WI38 (cell line): ENCODE results near the gene UBN2.
"Not testable (repeated sequence)": the region's sequence is repeated elsewhere in the genome, so short reads cannot be mapped to it uniquely, and the experiment has no call there.

ENCODE experiments used
- H3K4me3 ChIP-seq: 2 replicates; pipeline ENCODE4 v1.5.1; 2011; ENCODE audit warnings: low read depth, mild to moderate bottlenecking, control low read depth, low read length
- TF ChIP-seq, protein P1 (sequence below): IDR thresholded peaks from 2 replicates; pipeline ENCODE4 v1.5.1; 2012; ENCODE audit warnings: low read depth, mild to moderate bottlenecking, control low read depth, low read length

Gene UBN2

DNA sequence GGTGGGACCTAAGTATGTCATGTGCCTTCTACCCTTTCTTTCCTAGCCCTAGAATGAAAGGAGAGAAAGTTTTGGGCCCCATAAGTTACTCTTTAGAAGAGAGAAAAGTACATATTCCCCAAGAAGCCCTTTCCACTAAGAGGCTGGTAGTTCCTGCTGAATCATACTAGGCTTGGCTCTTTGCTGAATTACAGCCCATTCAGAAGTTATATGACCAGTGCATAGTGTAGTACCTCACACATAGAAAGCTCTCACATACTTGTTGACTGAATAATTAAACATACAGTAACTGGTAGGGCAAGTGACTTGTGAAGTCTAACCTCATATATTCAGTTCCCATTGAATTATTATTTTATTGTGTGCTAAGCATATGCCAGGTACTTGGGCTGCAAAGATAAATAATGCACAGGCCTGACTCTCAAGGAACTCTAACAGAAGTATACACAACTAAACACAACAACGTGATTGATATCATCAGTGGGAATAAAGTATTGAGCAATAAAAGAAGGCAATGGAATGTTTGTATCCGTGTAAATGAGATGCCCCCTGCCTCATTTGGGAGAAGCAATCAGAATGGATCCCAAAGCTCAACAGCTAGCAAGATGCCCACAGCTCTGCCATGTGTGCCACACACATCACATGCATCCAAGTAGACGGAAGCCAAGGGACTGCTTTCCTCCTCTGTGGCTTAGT is 38.9 kb upstream of the UBN2 start:
- no peak overlapping the region for H3K4me3 ChIP-seq
- TF ChIP-seq, protein P1, sequence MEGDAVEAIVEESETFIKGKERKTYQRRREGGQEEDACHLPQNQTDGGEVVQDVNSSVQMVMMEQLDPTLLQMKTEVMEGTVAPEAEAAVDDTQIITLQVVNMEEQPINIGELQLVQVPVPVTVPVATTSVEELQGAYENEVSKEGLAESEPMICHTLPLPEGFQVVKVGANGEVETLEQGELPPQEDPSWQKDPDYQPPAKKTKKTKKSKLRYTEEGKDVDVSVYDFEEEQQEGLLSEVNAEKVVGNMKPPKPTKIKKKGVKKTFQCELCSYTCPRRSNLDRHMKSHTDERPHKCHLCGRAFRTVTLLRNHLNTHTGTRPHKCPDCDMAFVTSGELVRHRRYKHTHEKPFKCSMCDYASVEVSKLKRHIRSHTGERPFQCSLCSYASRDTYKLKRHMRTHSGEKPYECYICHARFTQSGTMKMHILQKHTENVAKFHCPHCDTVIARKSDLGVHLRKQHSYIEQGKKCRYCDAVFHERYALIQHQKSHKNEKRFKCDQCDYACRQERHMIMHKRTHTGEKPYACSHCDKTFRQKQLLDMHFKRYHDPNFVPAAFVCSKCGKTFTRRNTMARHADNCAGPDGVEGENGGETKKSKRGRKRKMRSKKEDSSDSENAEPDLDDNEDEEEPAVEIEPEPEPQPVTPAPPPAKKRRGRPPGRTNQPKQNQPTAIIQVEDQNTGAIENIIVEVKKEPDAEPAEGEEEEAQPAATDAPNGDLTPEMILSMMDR, result no peak

DNA sequence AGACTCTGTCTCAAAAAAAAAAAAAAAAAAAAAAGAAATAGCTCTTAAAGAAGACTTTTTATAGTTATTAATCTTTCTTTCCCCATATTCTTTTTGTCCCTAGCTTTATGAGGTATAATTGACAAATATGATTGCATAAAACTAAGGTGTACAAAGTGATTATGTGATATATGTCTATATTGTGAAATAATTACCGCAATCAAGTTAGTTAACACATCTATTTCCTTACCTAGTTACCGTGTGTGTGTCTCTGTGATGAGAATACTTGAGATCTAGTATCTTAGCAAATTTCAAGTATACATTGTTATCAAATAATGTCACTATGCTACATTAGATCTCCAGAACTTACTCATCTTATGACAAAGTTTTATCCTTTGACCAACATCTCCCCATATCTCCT is 30.7 kb upstream of the UBN2 start:
- no peak overlapping the region for H3K4me3 ChIP-seq

DNA sequence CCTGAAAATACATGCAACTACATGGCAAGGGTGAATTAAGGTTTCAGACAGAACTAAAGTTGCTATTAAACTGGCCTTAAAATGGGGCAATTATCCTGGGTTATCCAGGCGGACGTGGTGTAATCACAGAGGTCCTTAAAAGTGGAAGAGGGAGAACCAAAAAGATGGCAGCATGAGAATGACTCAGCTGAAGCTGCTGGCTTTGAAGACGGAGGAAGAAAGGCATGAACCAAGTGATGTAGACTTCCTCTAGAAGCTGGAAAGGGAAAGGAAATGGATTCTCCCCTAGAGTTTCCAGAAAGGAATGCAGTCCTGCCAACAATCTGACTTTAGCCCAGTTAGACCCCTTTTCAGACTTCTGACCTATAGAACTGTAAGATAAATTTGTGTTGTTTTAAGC is 27.0 kb upstream of the UBN2 start:
- TF ChIP-seq, protein P1, result no peak

More for the DNA sequence above, 30.7 kb upstream of the UBN2 start:
- TF ChIP-seq, protein P1, result no peak

DNA sequence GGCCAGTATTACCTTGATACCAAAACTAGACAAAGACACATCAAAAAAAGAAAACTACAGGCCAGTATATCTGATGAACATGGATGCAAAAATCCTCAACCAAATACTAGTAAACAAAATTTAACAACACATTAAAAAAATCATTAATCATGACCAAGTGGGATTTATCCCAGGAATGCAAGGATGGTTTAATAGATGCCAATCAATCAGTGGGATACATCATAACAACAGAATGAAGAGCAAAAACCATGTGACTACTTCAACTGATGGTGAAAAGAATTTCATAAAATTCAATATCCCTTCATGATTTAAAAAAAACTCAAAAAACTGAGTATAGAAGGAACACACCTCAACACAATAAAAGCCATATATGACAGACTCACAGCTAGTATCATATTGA is 25.2 kb upstream of the UBN2 start:
- no peak overlapping the region for H3K4me3 ChIP-seq
- TF ChIP-seq, protein P1, result no peak

More for the DNA sequence above, 27.0 kb upstream of the UBN2 start:
- H3K4me3 ChIP-seq, result no peak overlapping the region

DNA sequence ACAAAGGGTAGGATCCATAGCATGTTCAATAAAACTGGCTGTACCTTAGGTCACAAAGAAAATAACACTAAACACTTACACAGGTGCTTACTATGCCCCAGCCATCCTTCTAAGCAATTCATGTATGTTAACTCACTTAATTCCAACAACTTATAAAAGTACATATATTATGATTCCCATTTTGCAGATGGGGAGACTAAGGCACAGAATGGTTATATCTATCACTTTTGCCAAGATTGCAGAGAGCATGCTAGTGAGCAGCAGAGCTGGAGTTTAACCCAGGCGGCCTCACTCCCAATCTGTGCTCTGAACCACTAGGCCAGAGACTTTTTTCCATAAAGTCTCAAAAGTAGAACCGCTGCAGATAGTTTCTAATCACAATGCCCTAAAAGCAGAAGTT is 18.9 kb upstream of the UBN2 start:
- TF ChIP-seq, protein P1, result no peak
- H3K4me3 ChIP-seq, result no peak overlapping the region

DNA sequence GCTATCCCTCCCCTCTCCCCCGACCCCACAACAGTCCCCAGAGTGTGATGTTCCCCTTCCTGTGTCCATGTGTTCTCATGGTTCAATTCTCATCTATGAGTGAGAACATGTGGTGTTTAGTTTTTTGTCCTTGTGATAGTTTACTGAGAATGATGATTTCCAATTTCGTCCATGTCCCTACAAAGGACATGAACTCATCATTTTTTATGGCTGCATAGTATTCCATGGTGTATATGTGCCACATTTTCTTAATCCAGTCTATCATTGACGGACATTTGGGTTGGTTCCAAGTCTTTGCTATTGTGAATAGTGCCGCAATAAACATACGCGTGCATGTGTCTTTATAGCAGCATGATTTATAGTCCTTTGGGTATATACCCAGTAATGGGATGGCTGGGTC is 17.5 kb upstream of the UBN2 start:
- H3K4me3 ChIP-seq, result not testable (repeated sequence)

DNA sequence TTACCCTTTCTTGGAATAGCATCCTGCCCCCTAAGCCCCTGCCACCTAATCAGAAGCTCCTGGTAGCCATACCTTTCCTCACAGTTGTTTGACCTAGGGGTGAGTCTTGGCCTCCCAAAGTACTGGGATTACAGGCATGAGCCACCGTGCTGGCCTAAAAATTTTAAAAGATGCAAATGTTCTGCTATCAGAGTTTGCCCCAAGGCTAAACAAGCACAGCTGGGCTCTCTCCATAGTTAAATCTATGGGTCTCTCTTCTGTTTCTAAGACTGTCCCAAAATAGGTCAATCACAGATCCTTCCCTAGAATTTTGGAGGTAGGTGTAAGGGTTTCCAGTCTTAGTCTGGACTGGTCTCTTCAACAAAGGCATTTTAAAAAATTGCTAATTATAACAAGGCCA is 12.9 kb upstream of the UBN2 start:
- no peak overlapping the region for H3K4me3 ChIP-seq

More for the DNA sequence above, 12.9 kb upstream of the UBN2 start:
- TF ChIP-seq, protein P1, result no peak
